Neutrophil (primary cell): ENCODE data around the gene PRKAG3.

ENCODE experiments used
- H3K27ac ChIP-seq: fragments of 200-600 bp; sonication (generic); 2 replicates; pipeline ENCODE4 v1.5.1; 2016; ENCODE audit warnings: mild to moderate bottlenecking, moderate library complexity
- H3K27me3 ChIP-seq: fragments of 200-600 bp; sonication (generic); 2 replicates; pipeline ENCODE4 v1.6.0; 2016; ENCODE audit warnings: mild to moderate bottlenecking
- H3K36me3 ChIP-seq: fragments of 200-600 bp; sonication (generic); 2 replicates; pipeline ENCODE4 v1.5.1; 2017
- H3K4me1 ChIP-seq, 2 experiments: fragments of 200-600 bp in 1 of 2; sonication (generic) in 1 of 2; 1 replicate in 1 of 2; 2 replicates in 1 of 2; pipeline versions ENCODE4 v1.5.1 to v1.6.1; 2013 to 2016; ENCODE audit warnings: low read depth in 1 of 2, low read length in 1 of 2, mild to moderate bottlenecking in 1 of 2, moderate library complexity in 1 of 2; ENCODE audit not compliant: control insufficient read depth in 1 of 2, insufficient read depth in 1 of 2
- H3K4me3 ChIP-seq, 2 experiments: fragments of 200-600 bp in 1 of 2; sonication (generic) in 1 of 2; 1 replicate in 1 of 2; 2 replicates in 1 of 2; pipeline ENCODE4 v1.5.1; 2013 to 2016; ENCODE audit warnings: low read depth in 1 of 2, low read length in 1 of 2, mild to moderate bottlenecking in 1 of 2, moderate library complexity in 1 of 2
- H3K9me3 ChIP-seq: fragments of 200-600 bp; sonication (generic); 2 replicates; pipeline ENCODE4 v1.5.1; 2016
- TF ChIP-seq, protein P1 (sequence below): fragments of 200-600 bp; sonication (generic); IDR thresholded peaks from 2 replicates; pipeline ENCODE4 v1.5.1; 2016; ENCODE audit warnings: antibody characterized with exemption

PRKAG3 gene

DNA sequence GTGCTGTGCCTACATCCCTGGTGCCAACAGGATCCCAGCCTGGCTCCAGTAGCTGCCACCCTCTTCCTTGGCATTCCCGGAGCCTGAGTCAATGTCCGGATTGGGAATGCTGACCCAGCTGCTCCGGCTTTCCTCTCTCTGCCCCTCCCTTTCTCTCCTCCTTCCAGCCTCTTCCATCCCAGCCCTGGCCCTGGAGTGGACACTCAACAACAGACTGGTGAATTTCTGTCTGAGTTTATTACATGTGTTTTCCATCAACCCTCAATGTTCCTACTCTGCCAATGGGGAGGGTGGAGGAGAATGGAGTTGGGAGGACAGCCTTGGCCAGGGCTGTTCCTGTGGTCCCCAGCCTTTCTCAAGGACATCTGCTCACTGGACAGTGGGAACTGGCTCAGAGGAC, 917 bp upstream of the PRKAG3 start:
- Histone ChIP-seq H3K27me3 (peaks cover 55% of the 10 kb centered on the region), H3K9me3 (no peaks in the 10 kb centered on the region), H3K36me3 (no peaks in the 10 kb centered on the region), H3K27ac (no peak overlapping the region), H3K4me3 (no peak overlapping the region), H3K4me1 (peaks cover 9 to 11% of the 10 kb centered on the region in 2 experiments)
- TF ChIP-seq, protein P1, sequence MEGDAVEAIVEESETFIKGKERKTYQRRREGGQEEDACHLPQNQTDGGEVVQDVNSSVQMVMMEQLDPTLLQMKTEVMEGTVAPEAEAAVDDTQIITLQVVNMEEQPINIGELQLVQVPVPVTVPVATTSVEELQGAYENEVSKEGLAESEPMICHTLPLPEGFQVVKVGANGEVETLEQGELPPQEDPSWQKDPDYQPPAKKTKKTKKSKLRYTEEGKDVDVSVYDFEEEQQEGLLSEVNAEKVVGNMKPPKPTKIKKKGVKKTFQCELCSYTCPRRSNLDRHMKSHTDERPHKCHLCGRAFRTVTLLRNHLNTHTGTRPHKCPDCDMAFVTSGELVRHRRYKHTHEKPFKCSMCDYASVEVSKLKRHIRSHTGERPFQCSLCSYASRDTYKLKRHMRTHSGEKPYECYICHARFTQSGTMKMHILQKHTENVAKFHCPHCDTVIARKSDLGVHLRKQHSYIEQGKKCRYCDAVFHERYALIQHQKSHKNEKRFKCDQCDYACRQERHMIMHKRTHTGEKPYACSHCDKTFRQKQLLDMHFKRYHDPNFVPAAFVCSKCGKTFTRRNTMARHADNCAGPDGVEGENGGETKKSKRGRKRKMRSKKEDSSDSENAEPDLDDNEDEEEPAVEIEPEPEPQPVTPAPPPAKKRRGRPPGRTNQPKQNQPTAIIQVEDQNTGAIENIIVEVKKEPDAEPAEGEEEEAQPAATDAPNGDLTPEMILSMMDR: no peak

DNA sequence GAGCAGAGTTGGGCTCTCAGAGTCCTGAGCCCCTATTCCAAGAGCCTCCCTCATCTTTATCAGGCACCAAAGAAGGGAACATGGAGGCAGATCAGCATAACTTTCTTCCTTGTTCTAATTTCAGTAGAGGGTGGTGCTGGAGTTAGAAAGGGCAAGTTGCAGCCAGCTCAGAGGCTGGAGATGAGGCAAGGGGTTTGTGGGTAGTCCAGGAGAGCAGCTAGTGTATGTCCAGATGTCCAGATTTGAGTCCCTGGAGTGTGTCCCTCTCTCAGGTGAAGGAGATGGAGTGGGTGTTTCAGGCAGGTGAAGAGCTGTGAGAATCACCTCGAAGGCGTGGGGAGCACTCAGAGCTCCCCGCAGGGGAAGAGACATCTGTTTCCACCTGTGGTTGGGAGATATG, 478 bp upstream of the PRKAG3 start:
- H3K27ac ChIP-seq: no peak overlapping the region
- TF ChIP-seq, protein P1: no peak
- no peak overlapping the region for H3K4me3 ChIP-seq
- peaks cover 9 to 11% of the 10 kb centered on the region in 2 experiments for H3K4me1 ChIP-seq
- H3K36me3 ChIP-seq: no peaks in the 10 kb centered on the region
- H3K27me3 ChIP-seq: peaks cover 58% of the 10 kb centered on the region
- H3K9me3 ChIP-seq: no peaks in the 10 kb centered on the region

DNA sequence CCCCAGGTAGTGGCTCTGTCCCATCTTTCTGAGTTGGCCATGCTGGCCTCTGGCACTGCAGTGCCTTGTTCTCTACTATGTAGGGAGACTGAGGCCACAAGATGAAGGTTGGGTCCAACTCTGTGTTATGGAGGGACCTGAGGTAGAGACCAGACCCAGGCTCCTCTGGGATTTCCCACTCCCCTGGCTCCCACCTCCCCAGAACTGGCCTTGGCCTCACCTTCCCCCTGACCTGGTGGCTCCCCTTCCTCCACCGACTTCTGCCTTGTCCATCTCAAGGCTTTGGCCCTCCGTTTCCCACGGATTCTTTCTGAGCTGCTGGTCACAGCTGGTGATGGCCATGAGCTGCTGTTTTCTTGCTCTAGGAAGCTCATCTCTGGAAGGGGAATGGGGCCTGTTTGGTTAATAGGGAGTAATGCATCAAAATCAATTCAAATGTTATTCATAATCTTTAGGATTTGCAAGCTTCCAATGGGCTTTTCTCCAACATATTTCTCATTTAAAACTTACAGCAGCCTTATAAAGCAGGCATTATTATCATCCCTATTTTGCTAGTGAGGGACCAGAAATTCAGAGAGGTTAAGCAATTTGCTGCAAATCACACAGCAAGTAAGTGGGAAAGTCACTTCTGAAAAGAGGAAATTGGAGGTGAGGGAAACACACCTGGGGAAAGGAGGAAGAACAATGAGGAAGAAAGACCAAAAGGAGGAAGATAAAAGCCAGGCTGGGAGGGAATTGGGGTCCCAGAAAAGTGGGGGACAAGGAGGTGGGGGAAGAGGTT, 887 bp downstream of the PRKAG3 start:
- Histone ChIP-seq H3K27ac (no peak overlapping the region), H3K4me3 (no peak overlapping the region), H3K9me3 (no peaks in the 10 kb centered on the region), H3K36me3 (no peaks in the 10 kb centered on the region), H3K27me3 (peaks cover 54% of the 10 kb centered on the region), H3K4me1 (peaks cover 9 to 11% of the 10 kb centered on the region in 2 experiments)
- TF ChIP-seq, protein P1: no peak

DNA sequence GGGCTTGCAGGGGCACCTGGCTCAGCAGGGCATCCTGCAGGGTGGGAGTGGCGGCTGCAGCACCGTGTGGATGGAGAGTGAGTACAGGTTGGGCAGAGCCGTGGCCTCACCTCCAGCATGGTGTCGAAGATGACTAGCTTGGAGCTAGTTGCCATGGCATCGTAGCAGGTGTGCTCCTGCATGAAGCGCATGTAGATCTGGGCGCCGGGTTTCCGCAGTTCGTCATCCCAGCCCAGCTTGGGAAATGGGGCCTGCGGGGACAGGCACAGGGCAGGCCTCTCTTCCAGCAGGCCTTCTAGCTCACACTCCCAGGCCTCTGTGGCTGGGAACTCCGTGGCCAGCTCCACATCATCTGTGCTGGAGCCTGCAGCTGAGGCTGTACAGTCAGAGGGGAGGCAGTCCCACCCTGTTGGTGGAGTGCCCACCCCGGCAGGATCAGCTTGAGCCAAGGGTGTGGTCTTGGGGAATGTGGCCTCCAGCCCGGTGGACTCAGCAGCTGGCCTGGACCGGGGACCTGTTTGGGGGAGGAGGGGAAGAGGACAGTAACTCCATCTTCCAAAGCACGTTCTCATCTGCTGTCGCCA, 1.6 kb downstream of the PRKAG3 start:
- H3K27ac ChIP-seq: no peak overlapping the region
- no peak overlapping the region for H3K4me3 ChIP-seq
- no peaks in the 10 kb centered on the region for H3K36me3 ChIP-seq
- no peaks in the 10 kb centered on the region for H3K9me3 ChIP-seq
- TF ChIP-seq, protein P1: no peak
- peaks cover 47% of the 10 kb centered on the region for H3K27me3 ChIP-seq
- peaks cover 9 to 11% of the 10 kb centered on the region in 2 experiments for H3K4me1 ChIP-seq

DNA sequence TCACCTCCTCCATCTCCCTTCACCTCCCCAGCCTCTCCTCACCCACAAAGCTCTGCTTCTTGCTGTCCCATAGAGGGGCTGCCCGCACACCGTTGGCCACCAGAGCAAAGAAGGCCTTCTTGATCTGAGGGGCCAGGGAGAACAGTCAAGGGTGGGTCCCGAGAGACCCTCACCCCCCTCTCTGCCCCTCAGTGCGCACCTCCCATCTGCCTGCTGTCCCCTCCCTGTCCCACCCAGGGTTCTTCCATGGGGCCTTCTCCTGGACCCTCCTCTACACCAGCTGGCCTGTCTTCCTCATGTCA, 3.2 kb downstream of the PRKAG3 start:
- H3K4me1 ChIP-seq: peaks cover 9 to 11% of the 10 kb centered on the region in 2 experiments
- H3K9me3 ChIP-seq: no peaks in the 10 kb centered on the region
- no peak overlapping the region for H3K4me3 ChIP-seq
- H3K36me3 ChIP-seq: no peaks in the 10 kb centered on the region
- peaks cover 31% of the 10 kb centered on the region for H3K27me3 ChIP-seq
- H3K27ac ChIP-seq: no peak overlapping the region
- TF ChIP-seq, protein P1: no peak
